Germinal center (tissue), 1 donor: Measurements from ENCODE around the gene TTC28.
A peak's percentile ranks its signal among the peaks of the same experiment; 100 is the strongest.
"Not testable (repeated sequence)": the region's sequence is repeated elsewhere in the genome, so short reads cannot be mapped to it uniquely, and the experiment has no call there.

Experiments used
- DNase-seq: peaks from one replicate; pipeline ENCODE4 v3.0.0; 2012; ENCODE audit warnings: mixed read lengths, low spot score

TTC28 gene

GRCh38 chr22:28678170-28678569 is 1.5 kb downstream of the TTC28 start:
- DNase-seq, result not testable (repeated sequence)

- DNase-seq, result peak; percentile 24
These were observed 5.5 kb downstream of the TTC28 start for GRCh38 chr22:28674121-28674563.

- DNase-seq, result no peak
These were observed 8.9 kb downstream of the TTC28 start for GRCh38 chr22:28670756-28671155.

GRCh38 chr22:28670161-28670560 is 9.5 kb downstream of the TTC28 start:
- DNase-seq, result no peak

GRCh38 chr22:28669387-28669786 is 10.3 kb downstream of the TTC28 start:
- DNase-seq, result no peak

GRCh38 chr22:28663569-28663942 is 16.1 kb downstream of the TTC28 start:
- not testable (repeated sequence) for DNase-seq

GRCh38 chr22:28658448-28658847 is 21.2 kb downstream of the TTC28 start:
- DNase-seq, result no peak

- no peak for DNase-seq
These were observed 23.5 kb downstream of the TTC28 start for GRCh38 chr22:28656181-28656580.

- no peak for DNase-seq
These were observed 29.2 kb downstream of the TTC28 start for GRCh38 chr22:28650463-28650862.

- DNase-seq, result no peak
These were observed 30.8 kb downstream of the TTC28 start for GRCh38 chr22:28648792-28649191.

GRCh38 chr22:28647216-28647615 is 32.4 kb downstream of the TTC28 start:
- DNase-seq, result no peak

GRCh38 chr22:28639321-28639720 is 40.3 kb downstream of the TTC28 start:
- DNase-seq, result no peak

GRCh38 chr22:28637225-28637624 is 42.4 kb downstream of the TTC28 start:
- no peak for DNase-seq

- DNase-seq, result no peak
These were observed 49.5 kb downstream of the TTC28 start for GRCh38 chr22:28630177-28630574.

- no peak for DNase-seq
These were observed 50.0 kb downstream of the TTC28 start for GRCh38 chr22:28629420-28630176.

- no peak for DNase-seq
These were observed 50.9 kb downstream of the TTC28 start for GRCh38 chr22:28628766-28629165.

GRCh38 chr22:28627791-28628190 is 51.8 kb downstream of the TTC28 start:
- no peak for DNase-seq

GRCh38 chr22:28620244-28620922 is 59.3 kb downstream of the TTC28 start:
- no peak for DNase-seq

GRCh38 chr22:28619236-28619635 is 60.4 kb downstream of the TTC28 start:
- DNase-seq, result no peak

- not testable (repeated sequence) for DNase-seq
These were observed 64.2 kb downstream of the TTC28 start for GRCh38 chr22:28615423-28615822.

GRCh38 chr22:28609921-28610320 is 69.7 kb downstream of the TTC28 start:
- DNase-seq, result no peak

GRCh38 chr22:28608546-28608945 is 71.1 kb downstream of the TTC28 start:
- no peak for DNase-seq

GRCh38 chr22:28607795-28608194 is 71.8 kb downstream of the TTC28 start:
- DNase-seq, result no peak
